NK-92 (cell line): ENCODE data around the gene KIAA1586.
"Not testable (repeated sequence)": the region's sequence is repeated elsewhere in the genome, so short reads cannot be mapped to it uniquely, and the experiment has no call there.

Experiments used
- DNase-seq: peaks from one replicate; lab custom pipeline; 2025; ENCODE audit not compliant: unreplicated experiment; lab: John Stamatoyannopoulos, UW

The KIAA1586 gene, protein sequence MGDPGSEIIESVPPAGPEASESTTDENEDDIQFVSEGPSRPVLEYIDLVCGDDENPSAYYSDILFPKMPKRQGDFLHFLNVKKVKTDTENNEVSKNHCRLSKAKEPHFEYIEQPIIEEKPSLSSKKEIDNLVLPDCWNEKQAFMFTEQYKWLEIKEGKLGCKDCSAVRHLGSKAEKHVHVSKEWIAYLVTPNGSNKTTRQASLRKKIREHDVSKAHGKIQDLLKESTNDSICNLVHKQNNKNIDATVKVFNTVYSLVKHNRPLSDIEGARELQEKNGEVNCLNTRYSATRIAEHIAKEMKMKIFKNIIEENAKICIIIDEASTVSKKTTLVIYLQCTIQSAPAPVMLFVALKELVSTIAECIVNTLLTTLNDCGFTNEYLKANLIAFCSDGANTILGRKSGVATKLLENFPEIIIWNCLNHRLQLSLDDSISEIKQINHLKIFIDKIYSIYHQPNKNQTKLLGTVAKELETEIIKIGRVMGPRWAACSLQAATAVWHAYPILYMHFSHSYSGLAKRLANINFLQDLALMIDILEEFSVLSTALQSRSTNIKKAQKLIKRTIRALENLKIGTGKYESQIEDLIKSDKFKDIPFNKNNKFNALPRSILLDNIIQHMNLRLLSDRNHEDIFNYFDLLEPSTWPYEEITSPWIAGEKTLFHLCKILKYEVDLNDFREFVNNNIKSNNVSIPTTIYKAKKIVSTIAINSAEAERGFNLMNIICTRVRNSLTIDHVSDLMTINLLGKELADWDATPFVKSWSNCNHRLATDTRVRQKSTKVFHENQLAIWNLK

DNA sequence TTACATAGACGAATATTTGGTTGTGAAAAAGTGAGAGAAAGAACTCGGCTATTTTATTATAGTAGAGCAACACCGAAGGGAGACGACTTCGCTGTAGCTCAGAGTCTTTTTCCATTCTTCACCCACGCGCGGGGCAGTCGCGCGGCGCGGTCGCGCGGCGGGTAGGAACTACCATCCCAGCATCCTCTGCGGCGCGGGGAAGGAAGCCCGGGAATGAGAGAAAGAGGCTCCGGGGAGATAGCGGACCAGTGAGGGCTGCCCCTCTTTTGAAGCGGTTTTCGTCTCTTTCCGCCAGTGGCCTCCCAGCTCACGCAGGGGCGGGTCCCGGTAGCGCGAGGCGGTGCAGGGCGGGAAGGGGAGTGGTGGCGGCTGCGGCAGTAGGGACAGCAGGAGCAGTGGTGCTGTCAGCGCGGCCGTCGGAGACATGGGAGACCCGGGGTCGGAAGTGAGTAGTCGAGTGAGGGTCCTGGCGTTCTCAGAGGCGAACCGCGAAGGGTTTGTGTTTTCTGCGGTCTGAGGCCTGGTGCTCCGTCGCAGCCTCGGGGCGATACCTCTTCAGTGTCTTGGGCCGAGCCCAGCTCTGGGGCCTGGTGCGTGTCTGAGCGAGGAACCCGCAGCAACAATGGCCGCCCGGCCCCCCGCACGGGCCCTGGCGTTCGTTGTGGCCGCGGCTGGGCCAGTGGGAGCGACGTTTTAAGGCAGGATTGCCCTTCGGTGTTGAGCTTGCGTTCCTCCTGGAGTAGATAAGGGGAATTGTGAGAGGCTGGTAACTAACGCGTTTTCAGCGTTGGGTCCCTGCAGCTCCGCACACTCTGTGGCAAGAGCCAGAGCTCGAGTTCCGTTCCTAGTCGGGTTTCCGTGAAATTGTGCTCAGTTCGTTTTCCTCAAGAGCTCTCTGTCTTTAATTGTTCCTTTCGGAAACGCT lies at the start of gene KIAA1586:
KIAA1586 (plus strand) TSS at position 362 of the 925 bp plus-strand sequence; CDS start at position 425, 63 bp downstream.
- not testable (repeated sequence) for DNase-seq

DNA sequence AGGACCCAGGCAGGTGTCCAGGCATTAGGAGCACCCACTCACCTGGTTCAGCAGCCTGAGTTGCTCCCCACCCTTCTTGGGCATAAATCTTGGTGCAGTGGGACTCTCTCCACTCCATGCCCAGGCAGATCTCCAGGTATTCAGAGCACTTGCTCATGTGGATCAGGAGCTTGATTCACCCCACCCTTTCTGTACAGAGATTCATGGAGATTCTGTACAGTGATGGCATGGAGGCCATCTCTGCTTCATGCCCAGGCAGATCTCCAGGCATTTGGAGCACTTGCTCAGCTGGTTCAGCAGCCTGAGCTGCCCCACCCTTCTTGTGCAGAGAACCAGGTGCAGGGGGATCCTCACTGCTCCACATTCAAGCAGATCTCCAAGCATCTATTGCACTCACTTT lies 47.4 kb upstream of the KIAA1586 start:
- no peak for DNase-seq

DNA sequence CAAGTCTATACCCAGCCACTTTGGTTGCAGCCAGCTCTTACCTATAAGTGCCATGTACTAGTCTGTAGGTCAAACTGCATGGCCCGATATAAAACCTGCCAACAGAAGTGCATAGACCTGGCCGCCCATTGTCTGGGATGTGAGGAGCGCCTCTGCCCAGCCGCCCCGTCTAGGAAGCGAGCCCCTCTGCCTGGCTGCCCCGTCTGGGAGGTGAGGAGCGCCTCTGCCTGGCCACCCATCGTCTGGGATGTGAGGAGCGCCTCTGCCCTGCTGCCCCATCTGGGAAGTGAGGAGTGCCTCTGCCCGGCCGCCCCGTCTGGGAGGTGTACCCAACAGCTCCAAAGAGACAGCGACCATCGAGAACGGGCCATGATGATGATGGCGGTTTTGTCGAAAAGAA lies 46.7 kb upstream of the KIAA1586 start:
- not testable (repeated sequence) for DNase-seq

DNA sequence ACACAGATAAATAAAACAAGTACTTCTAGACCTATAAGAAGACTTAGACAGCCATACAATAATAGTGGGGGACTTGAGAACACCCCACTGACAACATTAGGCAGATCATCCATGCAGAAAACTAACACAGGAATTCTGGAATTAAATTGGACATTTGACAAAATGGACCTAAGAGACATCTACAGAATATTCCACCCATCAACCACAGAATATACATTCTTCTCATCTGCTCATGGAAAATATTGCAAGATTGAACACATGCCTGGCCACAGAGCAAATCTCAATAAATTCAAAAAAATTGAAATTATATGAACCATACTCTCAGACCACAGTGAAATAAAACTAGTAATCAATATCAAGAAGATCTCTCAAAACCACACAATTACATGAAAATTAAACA lies 44.3 kb upstream of the KIAA1586 start:
- DNase-seq = no peak

DNA sequence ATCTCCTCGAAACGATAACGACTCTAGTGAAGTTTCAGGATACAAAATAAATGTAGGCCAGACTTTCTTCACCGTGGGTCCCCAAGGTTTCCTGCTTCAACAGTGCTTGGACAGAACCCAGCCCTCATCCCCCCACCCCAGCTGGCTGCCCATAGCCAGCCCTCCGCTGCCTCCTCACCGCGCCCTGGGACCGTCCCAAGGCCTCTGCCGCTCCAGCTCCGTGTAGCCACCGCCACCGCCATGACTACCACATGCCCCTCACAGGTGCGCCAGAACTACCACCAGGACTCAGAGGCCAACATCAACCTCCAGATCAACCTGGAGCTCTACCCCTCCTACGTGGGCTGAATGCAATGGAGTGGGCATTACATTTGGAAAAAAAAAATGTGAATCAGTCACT lies 42.2 kb upstream of the KIAA1586 start:
- DNase-seq = no peak

DNA sequence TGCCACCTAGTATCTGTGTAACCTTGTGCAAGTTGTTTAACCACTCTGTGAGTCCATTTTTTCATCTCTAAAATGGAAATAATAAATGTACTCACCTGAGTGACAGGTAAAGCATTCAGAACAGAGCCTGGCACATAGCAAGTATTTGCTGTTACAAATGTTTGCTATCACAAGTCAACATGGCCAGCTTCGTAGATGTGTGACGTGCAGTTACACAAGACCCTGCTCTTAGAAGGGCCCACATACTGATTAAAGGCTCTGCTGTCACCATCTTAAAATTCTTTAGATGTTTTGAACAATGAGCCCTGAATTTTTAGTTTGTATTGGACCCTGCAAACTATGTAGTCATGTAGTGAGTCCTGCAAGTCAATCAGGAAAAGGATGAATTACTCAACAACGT lies 40.4 kb upstream of the KIAA1586 start:
- no peak for DNase-seq

DNA sequence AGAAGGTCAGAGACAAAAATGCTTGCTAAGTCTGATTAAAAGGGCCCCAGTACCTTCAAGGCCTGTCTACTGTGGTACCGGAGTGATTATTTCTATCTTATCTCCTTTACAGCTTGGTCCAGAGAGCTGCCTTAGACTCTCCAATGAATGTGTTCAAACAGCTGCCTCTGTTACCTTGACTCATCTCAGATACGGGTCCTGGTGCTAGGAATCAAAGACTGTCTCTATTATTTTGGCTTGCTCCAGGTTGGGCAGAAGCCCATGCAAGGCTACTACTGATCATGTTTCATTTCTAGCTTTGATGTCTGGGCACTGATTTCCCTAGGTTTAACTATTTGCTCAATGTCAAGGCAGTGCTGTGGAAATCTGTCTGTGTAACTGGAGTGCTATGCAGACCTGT lies 38.4 kb upstream of the KIAA1586 start:
- not testable (repeated sequence) for DNase-seq

DNA sequence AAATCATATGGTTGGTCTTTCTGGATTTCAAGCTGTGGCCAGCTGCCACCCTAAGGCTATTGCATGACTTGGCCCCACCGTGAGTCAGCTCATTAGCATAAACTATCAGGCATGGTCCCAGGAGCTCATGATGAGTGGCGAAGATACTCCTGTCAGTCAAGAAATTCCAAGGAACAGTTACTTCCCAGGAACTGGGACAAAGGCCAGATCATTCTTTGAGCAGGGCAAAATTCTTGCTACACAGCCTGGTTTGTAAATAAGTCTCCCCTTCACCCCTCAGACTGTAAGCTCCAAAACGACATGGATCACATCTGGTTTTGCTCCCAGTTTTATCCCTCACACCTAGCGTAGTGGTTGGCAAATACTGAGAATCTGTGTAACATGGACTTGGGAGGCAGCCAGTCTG lies 33.0 kb upstream of the KIAA1586 start:
- DNase-seq = no peak

DNA sequence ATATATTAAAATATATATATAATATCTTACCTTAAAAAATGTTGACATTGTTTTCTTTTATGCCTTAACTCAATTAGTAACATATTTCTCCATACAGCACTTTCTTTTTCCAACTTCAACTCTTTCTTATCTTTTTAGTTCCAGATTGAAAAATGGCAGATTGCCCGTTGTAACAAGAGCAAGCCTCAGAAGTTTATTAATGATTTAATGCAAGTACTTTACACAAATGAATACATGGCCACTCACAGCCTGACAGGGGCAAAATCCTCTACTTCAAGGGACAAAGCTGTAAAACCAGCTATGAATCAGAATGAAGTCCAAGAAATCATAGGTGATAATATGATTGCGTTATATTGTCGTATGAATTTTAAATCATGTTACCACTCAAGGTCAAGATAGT lies 29.4 kb upstream of the KIAA1586 start:
- DNase-seq = no peak

DNA sequence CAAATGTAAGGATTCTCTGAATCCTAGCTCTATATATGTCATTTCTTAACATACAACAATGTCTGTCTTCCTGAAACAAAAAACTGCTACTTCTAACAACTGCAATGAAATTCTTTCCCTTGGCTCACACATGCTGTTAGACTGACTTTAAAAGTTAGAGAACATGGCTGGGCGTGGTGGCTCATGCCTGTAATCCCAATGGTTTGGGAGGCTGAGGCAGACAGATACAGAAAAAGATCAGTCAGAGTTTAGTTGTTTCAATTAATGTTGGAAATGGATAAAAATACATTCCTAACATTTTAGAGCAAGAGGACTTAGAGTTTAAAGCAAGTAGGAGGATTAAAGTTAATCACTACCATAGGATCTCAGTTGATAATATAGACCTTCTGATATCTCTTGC lies 28.7 kb upstream of the KIAA1586 start:
- no peak for DNase-seq

DNA sequence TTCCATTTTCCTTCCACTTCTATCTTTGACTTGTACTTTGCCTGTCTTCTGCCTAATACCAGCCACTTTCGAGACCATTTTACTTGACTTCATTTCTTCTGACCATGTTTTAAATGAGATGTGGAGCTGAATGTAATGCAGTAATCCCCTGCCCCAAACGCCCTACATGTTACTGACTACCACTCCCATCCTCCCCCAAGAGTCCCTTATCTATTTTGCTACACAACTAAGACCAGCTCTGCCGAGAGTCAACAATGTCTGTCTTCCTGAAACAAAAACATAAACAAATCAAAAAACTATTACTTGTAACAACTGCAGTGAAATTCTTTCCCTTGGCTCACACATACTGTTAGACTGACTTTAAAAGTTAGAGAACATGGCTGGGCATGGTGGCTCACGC lies 27.1 kb upstream of the KIAA1586 start:
- DNase-seq = no peak

DNA sequence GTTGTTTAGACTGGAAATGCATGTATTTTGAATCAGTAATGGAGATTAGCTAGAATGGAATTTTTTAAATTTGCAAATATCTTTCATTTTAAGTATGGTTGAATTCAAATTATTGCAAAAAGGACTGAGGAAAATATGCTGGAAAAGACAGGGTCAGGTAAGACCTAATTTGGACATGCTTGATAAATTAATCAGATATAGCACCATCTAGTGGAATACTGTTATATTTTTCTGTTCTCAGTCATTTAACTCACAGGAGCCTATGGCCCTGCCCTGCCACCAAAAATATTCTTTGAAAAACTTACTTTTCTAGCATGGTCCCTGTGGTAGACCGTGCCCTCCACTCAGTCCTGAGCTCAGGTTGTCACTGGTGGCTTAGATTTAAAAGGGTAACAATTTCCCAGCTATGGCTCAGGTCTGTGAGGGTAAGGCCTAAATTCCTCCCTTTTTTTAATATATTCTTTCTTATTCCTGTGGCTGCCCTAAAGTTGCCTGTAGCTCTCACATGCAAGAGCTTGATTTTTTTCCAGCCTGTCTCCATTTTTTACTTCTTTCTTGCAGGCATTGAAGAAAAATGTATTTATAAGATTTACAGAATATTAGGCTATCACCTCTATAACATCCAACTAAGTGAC lies 25.3 kb upstream of the KIAA1586 start:
- DNase-seq = no peak

DNA sequence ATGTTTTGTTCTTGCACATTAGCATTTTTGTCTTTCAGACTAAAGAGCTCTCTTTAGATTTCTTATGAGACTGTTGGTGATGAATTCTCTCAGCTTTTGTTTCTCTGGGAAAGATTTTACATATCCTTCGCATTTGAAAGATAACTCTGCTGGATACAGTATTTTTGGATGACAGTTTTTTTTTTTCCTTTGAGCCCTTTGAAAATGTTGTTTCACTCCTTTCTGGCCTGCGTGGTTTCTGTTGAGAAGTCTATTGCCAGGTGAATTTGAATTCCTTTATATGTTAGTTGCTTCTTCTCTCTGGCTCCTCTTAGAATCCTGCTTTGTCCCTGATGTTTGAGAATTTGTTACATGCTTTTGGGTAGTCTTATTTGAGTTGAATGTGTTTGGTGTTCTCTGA lies 22.2 kb upstream of the KIAA1586 start:
- no peak for DNase-seq

DNA sequence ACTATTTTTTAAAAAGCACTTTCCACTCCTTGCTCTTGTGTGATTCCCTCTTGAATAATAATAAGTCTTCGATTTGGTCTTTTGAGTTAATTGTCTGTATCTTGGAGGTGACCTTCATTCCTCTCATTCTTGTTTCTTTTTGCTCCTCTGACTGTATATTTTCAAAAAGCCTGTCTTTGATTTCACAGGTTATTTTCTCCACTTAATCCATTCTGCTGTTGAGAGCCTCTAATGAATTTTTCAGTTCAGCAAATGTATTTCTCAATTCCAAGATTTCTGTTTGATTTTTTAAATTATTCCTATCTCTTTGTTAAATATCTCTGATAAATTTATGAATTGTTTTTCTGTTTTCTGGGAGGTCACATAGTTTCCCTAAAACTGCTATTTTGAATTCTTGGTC lies 21.7 kb upstream of the KIAA1586 start:
- no peak for DNase-seq

DNA sequence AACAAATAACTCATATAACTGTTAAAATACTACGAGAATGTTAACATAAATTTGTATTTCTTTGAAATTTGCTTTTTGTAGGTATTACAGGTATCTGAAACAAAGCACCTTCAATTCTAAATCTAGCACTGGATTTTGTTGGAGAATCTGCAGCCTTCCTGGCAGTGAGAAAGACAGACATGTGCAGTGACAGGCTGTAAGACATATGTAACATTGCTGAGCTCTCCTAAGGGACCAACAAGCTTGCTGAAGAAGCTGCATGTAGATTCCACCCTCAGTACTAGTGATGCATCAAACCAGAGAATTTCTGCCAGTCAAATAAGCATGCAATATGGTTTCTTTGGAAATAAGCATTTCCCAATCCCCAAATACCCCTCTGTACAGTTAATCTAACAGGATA lies 20.5 kb upstream of the KIAA1586 start:
- no peak for DNase-seq

DNA sequence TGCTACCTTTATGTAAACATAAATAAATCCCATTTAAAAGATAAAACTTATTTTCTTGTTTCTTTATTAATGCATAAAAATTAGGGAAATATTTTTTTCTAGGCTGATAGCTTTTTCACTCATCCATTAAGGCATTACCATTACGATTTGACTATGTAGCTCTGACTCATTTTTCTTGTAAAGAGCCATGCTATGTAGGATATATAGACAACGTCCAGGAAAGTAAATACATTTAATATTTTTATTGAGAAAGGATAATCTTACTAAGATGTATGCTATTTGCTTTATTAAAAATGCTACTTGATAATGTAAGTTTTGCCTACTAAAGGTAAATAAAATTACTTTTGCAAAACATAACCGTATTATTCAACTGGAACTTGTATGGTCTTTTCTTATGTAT lies 19.2 kb upstream of the KIAA1586 start:
- no peak for DNase-seq

DNA sequence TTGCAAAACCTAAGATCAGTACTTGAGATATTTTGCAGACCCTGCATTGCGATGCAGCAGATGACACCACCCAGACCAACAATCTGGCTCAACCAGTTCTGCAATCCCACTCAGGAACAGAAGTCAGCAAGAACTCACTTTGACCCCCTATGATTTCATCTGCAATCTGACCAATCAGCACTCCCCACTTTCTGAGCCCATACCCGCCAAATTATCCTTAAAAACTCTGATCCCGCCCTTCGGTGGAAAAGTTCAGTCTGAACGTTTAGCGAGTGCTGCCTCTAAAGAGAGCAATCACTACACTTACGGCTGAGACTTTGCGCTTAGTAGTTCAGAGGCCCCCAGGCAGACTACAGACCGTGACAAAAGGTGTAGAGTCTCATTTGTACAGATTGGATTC lies 17.3 kb upstream of the KIAA1586 start:
- no peak for DNase-seq

DNA sequence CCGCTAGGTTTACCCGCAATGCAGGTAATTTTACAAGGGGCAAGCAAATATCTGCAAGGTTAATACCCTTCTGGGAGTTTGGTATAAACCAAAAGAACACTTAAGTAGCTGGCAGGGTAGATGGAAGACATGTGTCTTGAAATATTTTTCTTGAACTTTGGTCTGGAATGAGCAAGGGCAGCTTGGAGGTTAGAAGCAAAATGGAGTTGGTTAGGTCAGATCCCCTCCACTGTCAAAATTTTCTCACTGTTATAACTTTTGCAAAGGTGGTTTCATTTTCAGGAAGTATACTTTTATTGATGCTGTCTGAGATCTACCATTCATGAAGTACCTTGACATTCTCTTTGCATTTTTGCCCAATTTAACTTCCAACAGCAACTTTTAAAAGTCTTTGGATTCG lies 13.3 kb upstream of the KIAA1586 start:
- DNase-seq = no peak

DNA sequence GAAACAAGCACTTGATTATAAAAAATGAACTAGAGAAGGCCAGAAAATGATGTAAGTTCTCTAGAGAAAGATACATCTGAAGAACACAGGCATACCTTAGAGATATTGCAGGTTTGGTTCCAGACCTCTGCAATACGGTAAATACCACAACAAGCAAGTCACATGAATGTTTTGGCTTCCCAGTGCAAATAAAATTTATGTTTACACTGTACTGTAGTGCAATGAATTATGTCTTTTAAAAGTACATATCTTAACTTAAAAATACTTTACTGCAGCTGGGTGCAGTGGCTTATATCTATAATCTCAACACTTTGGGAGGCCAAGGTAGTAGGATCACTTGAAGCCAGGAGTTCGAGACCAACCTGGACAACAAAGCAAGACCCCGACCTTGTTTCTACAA lies 10.9 kb upstream of the KIAA1586 start:
- no peak for DNase-seq

DNA sequence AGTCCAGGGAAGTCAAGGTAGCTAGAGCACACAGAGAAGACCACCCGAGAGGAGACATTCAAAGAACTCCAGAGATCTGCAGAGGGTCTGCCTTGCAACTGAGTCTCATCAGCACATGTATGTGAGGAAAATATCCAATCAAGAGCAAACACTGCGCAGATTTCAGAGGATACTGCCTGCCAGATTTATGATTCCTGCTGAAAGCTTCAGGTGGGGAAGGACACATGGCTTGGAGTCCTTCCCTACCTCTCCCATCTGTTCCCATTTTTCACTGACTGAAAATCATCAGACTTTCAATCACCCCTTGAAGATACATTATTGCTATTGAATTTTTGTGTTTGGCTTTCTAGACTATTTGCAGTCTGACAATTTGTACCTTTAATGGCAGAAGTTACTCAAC lies 7.6 kb upstream of the KIAA1586 start:
- no peak for DNase-seq

DNA sequence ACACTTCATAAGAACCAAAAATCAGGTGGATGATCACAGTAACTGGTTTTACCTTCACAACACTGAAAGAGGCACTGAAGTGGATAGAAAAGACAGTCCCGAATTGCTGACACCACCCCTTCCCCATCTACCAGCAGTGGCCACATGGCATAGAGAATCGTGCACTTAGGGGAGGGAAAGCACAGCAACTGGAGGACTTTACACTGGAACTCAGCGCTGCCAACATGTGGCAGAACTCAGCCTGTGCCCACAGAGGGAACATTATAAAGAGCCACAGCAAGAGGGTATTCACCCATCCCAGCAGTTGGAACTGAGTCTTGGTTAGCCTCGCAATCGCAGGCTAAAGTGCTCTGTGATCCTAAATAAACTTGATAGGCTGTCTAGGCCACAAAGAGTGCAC lies 6.5 kb upstream of the KIAA1586 start:
- DNase-seq = no peak
